ENCODE data around the gene TOR1AIP2.

GRCh38 chr1:179873438-179873851 is 4.2 kb downstream of the TOR1AIP2 start:
- TF ChIP-seq, protein P1, sequence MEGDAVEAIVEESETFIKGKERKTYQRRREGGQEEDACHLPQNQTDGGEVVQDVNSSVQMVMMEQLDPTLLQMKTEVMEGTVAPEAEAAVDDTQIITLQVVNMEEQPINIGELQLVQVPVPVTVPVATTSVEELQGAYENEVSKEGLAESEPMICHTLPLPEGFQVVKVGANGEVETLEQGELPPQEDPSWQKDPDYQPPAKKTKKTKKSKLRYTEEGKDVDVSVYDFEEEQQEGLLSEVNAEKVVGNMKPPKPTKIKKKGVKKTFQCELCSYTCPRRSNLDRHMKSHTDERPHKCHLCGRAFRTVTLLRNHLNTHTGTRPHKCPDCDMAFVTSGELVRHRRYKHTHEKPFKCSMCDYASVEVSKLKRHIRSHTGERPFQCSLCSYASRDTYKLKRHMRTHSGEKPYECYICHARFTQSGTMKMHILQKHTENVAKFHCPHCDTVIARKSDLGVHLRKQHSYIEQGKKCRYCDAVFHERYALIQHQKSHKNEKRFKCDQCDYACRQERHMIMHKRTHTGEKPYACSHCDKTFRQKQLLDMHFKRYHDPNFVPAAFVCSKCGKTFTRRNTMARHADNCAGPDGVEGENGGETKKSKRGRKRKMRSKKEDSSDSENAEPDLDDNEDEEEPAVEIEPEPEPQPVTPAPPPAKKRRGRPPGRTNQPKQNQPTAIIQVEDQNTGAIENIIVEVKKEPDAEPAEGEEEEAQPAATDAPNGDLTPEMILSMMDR (IDR thresholded peaks at IDR 0.05) = no peak
- TF ChIP-seq EP300 (IDR thresholded peaks at IDR 0.05) (no peak), POLR2A (IDR thresholded peaks at IDR 0.05) (no peak)
